GM18873 (cell line): ENCODE results near the gene YIF1A.
"Not testable (repeated sequence)": the region's sequence is repeated elsewhere in the genome, so short reads cannot be mapped to it uniquely, and the experiment has no call there.

Experiments
- ATAC-seq: cut with Tn5 transposase; IDR thresholded peaks from one replicate; pipeline ENCODE4 v1.9.1; 2021; ENCODE audit warnings: mild to moderate bottlenecking, moderate library complexity, moderate number of reproducible peaks; ENCODE audit not compliant: unreplicated experiment, low FRiP score

The YIF1A gene

DNA sequence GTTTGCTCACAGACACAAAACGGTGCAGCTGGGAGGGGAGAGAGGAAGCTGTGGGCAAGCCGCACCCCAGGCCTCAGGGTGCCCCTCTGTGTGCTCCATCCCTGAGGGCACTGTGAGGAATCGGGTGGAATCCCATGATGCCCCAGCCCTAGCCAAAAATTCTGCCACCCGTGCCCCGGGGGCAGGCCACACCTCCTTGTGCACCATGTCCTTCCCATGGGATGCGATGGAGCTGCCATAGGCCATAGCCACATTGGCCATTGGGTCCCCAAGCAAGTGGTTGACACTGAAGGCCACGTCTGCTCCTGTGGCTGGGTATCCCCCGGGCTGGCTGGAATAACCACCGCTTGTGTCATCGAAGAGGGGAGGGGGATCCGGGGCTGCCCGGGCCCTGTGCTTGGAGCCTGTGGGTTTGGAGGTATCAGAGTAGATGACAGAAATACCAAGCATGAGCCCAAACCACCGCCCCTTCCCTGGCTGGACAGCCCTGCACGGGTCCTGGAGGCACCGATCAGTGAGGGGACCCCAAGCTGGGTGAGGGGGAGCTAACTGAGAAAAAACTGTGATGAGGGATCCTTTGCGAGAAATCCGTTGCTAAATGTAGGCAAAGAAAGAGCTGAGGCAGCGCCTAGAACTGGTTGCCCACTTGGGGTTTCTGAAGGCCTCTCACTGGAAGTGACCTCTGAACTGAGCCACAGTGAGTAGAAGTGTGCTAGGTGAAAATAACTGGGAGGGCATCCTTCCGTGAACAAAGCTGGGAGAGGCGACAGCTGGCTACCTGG, 863 bp downstream of the YIF1A start:
- no peak for ATAC-seq

GRCh38 chr11:66287211-66287888, 1.6 kb downstream of the YIF1A start:
- no peak for ATAC-seq

DNA sequence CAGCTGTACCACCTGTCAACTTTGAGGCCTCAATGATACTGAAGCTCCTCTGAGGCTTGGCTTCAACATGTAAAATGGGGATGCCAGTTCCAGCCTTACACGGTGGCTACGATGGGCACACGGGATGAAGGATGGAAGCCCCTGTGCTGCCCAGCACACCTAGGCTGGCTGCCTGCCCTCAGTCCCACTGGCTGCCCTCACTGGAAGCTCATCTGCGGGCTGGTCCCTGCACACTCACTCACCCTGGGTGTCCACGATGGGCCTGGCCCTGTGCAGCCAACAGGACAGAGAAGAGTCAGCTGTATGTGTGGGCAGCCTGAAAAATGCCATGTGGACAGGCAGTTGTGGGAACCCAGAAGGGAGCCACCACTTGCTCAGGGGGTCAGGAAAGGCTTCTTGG, 2.2 kb downstream of the YIF1A start:
- ATAC-seq, result no peak

DNA sequence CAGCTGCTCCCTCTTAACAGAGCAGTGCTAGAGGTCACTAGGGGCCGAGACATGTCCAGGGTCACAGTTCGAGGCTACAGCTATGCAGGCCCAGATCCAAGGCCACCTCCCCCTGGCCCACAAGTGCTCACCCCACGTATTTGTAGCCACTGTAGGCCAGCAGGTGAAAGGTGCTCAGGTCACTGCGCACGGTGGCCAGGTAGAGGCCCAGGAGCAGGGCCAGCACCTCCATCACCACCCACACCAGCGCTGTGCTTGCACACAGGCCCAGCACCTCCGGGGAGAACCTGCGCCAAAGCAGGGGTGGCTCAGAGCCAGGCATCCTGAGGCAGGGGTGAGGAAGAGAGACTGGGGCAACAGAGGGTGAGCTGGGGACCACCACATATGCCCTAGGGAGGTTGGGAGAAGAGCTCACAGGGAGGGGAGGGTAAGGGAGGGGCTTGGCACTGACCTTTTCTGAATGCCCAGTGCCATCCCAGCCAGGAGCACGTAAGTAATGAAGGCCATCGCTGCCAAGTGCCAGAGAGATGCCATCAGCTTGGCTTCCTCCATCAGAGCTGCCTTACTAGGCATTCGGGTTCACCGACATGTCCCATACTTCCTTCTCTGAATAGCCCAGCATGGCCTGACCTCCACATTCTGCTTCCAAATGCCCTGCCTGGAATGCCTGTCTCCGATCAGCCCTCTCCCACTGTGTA, 3.5 kb downstream of the YIF1A start:
- ATAC-seq, result no peak

- no peak for ATAC-seq
These were observed 4.3 kb downstream of the YIF1A start for GRCh38 chr11:66284526-66285078.

DNA sequence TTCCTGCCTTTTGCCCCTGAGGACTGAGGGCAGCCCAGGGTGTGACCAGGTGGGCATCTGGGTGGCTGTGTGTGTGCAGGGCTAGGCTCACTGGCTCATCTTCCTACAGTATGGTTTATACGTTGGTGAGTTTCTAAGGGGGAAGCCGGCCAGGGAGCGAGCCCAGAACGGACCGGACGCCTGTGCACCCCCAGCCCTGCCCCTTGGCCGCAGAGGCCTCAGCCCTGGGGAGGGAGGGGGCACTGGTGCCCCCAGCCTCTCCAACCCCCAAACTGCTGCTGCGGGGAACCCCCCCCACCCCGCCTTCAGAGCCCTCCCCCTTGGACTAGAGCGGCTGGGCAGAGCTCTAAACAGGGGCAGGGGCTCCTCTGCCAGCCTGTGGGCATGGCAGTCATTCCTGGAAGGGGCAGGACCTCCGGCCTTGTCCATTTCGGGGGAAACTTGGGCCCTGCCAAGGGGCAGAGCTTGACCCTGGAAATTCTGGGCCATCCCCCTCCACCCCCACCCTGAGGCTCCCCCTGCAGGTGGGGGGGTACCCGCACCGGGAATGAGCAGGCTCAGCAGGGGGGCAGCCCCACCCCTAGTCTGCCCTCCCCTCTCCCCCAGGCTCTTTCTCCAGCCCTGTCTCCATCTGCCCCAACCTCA, 5.4 kb downstream of the YIF1A start:
- no peak for ATAC-seq

DNA sequence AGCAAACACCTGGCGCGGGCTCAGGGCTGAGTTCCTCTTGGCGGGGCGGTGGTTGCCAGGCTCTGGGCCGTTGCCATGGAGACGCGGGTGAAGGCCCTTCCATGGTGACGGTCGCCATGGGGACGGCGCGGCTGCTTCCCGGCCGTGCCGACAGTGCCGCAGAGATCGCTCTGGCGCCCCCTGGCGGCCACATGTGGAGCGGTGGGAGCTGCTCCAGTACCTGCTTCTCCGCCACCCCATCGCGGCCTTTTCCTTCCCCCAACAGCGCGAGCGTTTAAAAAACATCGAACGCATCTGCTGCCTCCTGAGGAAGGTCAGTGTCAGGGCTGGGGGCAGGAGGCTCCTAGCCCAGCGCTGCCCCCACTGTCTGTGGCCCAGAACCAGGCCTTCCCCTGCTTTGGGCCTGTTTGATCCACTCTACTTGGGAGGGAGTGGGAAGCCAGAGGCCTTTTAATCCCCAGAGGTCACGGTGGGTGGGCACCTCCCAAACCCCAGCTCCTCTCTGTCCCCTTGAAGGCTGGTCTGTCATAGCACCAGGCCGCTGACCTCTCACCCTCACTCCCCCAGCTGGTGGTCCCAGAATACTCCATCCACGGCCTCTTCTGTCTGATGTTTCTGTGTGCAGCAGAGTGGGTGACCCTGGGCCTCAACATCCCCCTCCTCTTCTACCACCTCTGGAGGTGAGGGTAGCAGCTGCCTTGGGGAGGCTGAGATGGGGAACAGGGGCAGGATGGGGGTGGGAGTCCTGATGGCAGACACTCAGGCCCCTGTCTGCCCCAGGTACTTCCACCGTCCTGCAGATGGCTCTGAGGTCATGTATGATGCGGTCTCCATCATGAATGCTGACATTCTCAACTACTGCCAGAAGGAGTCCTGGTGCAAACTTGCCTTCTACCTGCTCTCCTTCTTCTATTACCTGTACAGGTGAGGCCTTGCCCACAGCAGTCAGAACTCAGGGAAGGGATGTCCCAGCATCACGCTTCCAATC, 6.2 kb downstream of the YIF1A start:
- ATAC-seq, result peak; percentile 61

DNA sequence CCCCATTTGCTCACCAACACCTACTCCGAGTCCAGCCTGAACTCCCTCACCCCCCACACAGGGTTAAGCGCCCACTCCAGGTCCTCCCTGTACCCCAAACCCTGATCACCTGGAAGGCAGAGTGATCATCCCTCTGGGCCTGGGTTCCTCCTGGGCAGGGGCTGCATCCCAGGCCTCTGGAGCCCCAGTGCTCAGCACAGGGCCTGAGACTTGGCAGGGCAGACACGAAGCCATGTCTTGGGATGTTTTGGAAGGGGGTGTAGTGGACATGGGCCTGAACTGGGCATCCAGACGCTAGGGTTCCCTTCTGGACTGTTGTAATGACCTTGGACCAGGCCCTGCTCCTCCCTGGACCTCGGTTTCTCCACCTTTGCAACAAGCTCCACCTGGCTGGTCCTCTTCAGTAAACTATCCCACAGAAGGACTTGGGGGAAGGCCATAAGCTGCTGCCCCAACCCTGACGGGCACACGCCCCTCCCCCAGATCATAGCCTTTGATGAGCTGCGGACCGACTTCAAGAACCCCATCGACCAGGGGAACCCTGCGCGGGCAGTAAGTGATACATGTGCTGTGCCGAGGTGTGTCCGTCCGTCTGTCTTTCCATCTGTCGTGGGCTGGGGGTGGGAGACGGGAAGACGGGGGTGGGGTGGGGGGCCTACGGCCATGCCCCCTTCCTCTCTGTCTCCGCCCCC, 7.0 kb downstream of the YIF1A start:
- ATAC-seq, result no peak

DNA sequence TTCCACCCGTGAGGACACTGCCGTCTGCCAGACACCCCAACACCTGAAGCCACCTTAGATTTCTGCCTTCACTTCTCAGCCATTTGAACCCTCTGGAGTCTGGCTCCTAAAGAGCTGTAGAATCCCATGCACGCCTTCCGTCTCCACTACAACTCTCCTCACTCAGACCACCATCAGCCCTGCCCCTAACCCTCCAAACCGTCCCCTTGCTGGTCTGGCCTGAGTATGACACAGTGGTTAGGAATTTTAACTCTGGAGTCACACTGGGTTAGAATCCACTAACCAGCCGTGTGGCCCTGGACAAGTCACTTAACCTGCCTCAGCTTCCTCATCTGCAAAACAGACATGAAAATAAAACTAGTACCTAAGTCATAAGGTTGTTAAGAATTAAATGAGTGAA, 7.9 kb downstream of the YIF1A start:
- ATAC-seq, result no peak

DNA sequence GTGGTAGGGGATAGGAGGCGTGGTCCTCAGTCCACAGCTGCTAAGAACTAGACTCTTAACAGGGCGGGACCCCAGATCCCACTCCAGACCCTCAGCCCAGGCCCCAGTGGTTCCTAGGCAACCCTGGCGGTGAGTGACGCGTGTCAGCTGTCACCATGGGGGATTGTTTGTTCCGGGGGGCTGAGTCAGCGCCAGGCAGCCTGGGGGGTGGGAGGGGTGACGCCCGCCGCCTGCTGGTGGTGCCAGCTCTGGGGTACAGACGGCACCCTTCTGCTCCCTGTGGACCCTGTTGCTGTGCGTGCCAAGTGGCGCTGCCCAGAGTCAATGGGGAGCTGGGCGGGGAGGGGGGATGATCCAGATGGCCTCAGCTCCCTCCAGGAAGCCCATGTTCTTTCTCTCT, 8.5 kb downstream of the YIF1A start:
- no peak for ATAC-seq

DNA sequence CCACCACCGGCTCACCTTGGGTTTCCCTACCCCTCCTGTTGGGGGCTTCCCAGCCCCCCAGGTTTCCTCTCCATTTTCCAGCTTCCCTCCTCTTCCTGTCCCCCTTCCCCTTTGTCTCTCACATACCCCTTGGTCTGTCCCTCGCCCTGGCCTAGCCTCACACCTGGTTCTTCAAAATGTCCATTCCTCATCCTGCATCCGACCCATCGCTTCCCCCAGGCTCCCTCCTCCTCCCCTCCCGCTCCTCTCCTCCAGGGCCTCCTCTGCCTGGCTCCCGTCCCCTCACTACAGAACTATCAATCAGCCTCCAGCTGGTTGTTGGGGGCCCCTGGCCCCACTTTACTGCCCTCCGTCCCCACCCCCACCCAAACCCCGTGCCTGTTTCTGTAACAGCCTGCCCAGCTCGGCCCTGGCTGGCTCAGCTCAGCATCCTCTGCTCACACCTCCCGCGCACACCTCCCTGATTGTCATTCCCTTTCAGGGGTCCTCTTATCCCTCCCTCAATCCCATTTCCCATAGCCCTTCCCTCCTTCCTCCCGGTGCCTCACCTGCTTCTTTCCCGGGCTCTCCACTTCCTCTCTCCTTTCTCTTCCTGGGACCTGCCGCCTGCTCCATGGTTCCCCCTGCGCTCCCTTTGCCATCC, 9.7 kb downstream of the YIF1A start:
- ATAC-seq, result no peak

GRCh38 chr11:66278363-66279091, 10.4 kb downstream of the YIF1A start:
- no peak for ATAC-seq

GRCh38 chr11:66277471-66278362, 11.2 kb downstream of the YIF1A start, which contains the start of gene CNIH2:
Gene CNIH2, plus strand, starts transcription at chr11:66278175. Its CDS starts 282 bp downstream, at chr11:66278457.
- no peak for ATAC-seq

GRCh38 chr11:66277064-66277463, 11.9 kb downstream of the YIF1A start:
- not testable (repeated sequence) for ATAC-seq

- ATAC-seq, result not testable (repeated sequence)
These were observed 12.3 kb downstream of the YIF1A start for GRCh38 chr11:66276619-66277018.

DNA sequence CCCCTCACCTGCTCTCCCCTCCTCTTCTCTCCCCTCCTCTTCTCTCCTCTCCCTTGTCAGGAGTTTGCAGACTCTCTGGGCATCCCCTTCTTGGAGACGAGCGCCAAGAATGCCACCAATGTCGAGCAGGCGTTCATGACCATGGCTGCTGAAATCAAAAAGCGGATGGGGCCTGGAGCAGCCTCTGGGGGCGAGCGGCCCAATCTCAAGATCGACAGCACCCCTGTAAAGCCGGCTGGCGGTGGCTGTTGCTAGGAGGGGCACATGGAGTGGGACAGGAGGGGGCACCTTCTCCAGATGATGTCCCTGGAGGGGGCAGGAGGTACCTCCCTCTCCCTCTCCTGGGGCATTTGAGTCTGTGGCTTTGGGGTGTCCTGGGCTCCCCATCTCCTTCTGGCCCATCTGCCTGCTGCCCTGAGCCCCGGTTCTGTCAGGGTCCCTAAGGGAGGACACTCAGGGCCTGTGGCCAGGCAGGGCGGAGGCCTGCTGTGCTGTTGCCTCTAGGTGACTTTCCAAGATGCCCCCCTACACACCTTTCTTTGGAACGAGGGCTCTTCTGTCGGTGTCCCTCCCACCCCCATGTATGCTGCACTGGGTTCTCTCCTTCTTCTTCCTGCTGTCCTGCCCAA, 12.8 kb downstream of the YIF1A start:
- ATAC-seq, result no peak
